A549 (cell line): ENCODE measurements around the gene FBLN1. TPM values are rescaled to one million over a fixed set of nuclear protein-coding genes. Genes with fewer than 3 reads are reported as not detected.

Experiments used
- ATAC-seq, 2 experiments: fragments of 200-7000 bp in 1 of 2; fragments of >200 bp in 1 of 2; cut with Nextera tagmentation in 1 of 2; cut with Tn5 transposase in 1 of 2; 3 replicates each; pipeline versions ENCODE4 v1.8.0 to v1.9.1; 2018 to 2020; ENCODE audit warnings: mild to moderate bottlenecking in 1 of 2, moderate library complexity in 1 of 2
- CTCF ChIA-PET: fragments of 300-600 bp; sonication (Branson Sonifier 250); formaldehyde crosslinking; extraction: SDS; loops from one replicate; lab custom pipeline; 2021; ENCODE audit warnings: antibody characterized with exemption, inconsistent platforms; lab: Yijun Ruan, JAX
- POLR2A ChIA-PET: fragments of 350-600 bp; formaldehyde crosslinking; extraction: SDS; loops from one replicate; lab custom pipeline; 2021; ENCODE audit warnings: antibody characterized with exemption, inconsistent platforms; lab: Yijun Ruan, JAX
- DNase-seq, 2 experiments: peaks; one replicate each; pipeline versions ENCODE4 v3.0.0 to v3.0.0-alpha.2; 2011 to 2016; ENCODE audit warnings: low read depth in 1 of 2, low spot score in 1 of 2
- FAIRE-seq: peaks from 2 replicates; lab custom pipeline; 2011; peaks lifted over from hg19 to GRCh38; lab: Jason Lieb, UNC
- H3K27ac ChIP-seq, 2 experiments: fragments of >200 bp; sonication (Bioruptor Twin); formaldehyde crosslinking; 3 replicates each; pipeline ENCODE4 v1.5.1; 2016 to 2017
- H3K4me1 ChIP-seq: fragments of >200 bp; sonication (Bioruptor Twin); formaldehyde crosslinking; 3 replicates; pipeline ENCODE4 v1.6.1; 2016
- H3K4me2 ChIP-seq: fragments of >200 bp; sonication (Bioruptor Twin); formaldehyde crosslinking; 3 replicates; pipeline ENCODE4 v1.6.1; 2016
- H3K4me3 ChIP-seq: fragments of >200 bp; sonication (Bioruptor Twin); formaldehyde crosslinking; 3 replicates; pipeline ENCODE4 v1.5.1; 2016
- H3K9me3 ChIP-seq: fragments of >200 bp; sonication (Bioruptor Twin); formaldehyde crosslinking; 3 replicates; pipeline ENCODE4 v1.6.1; 2016
- ATOH8 ChIP-seq: fragments of 250-450 bp; sonication (Bioruptor Pico); IDR thresholded peaks from 2 replicates; pipeline ENCODE4 v1.5.0; 2020; ENCODE audit warnings: low read depth, mild to moderate bottlenecking, moderate library complexity
- BCL3 ChIP-seq: fragments of >200 bp; sonication (Bioruptor Twin); formaldehyde crosslinking; IDR thresholded peaks from 3 replicates; pipeline ENCODE4 v1.6.1; 2016
- CEBPB ChIP-seq, 2 experiments: fragments of >200 bp in 1 of 2; sonication (Bioruptor Twin) in 1 of 2; formaldehyde crosslinking in 1 of 2; IDR thresholded peaks; 2 replicates each; pipeline ENCODE4 v1.6.1; 2012 to 2016
- CHD2 ChIP-seq: fragments of 150-350 bp; IDR thresholded peaks from 2 replicates; pipeline ENCODE4 v1.6.1; 2014; ENCODE audit warnings: low read length; ENCODE audit not compliant: partially characterized antibody
- CHD4 ChIP-seq: fragments of 200-600 bp; sonication (generic); IDR thresholded peaks from 2 replicates; pipeline ENCODE4 v1.6.1; 2016; ENCODE audit warnings: antibody characterized with exemption, mild to moderate bottlenecking, borderline replicate concordance
- ELK1 ChIP-seq: fragments of 150-350 bp; IDR thresholded peaks from 2 replicates; pipeline ENCODE4 v1.6.1; 2014; ENCODE audit warnings: low read depth, mild to moderate bottlenecking, low read length
- ESRRA ChIP-seq: fragments of 150-350 bp; IDR thresholded peaks from 2 replicates; pipeline ENCODE4 v1.6.1; 2014; ENCODE audit warnings: mild to moderate bottlenecking, low read length, borderline replicate concordance
- FOSL2 ChIP-seq, 2 experiments: fragments of 450-650 bp in 1 of 2; fragments of >200 bp in 1 of 2; sonication (Bioruptor Twin) in 1 of 2; formaldehyde crosslinking; IDR thresholded peaks; 2 replicates each; pipeline versions ENCODE4 v1.5.0 to v1.6.1; 2016 to 2020; ENCODE audit warnings: mild to moderate bottlenecking in 1 of 2, moderate library complexity in 1 of 2
- GATA3 ChIP-seq: IDR thresholded peaks from 2 replicates; pipeline ENCODE4 v1.6.1; 2012; ENCODE audit warnings: borderline replicate concordance
- HOXA7 ChIP-seq: fragments of 250-450 bp; sonication (Bioruptor Pico); IDR thresholded peaks from 2 replicates; pipeline ENCODE4 v1.5.0; 2020; ENCODE audit warnings: mild to moderate bottlenecking, moderate library complexity
- HOXB5 ChIP-seq: fragments of 250-450 bp; sonication (Bioruptor Pico); IDR thresholded peaks from 2 replicates; pipeline ENCODE4 v1.5.0; 2020; ENCODE audit warnings: mild to moderate bottlenecking, moderate library complexity
- KDM1A ChIP-seq: fragments of 200-600 bp; sonication (generic); IDR thresholded peaks from 2 replicates; pipeline ENCODE4 v1.6.1; 2016; ENCODE audit warnings: low read depth, mild to moderate bottlenecking
- MYC ChIP-seq: IDR thresholded peaks from 2 replicates; pipeline ENCODE4 v1.6.1; 2012; ENCODE audit warnings: mild to moderate bottlenecking, inconsistent platforms, low read length, improper control_type of control experiment, borderline replicate concordance
- NR3C1 ChIP-seq: fragments of >200 bp; sonication (Bioruptor Twin); formaldehyde crosslinking; IDR thresholded peaks from 3 replicates; pipeline ENCODE4 v1.6.1; 2017
- RARB ChIP-seq: fragments of 250-450 bp; sonication (Bioruptor Pico); IDR thresholded peaks from 2 replicates; pipeline ENCODE4 v1.8.0; 2021; ENCODE audit warnings: mild to moderate bottlenecking, moderate library complexity
- RCOR1 ChIP-seq: fragments of 150-350 bp; IDR thresholded peaks from 2 replicates; pipeline ENCODE4 v1.6.1; 2014; ENCODE audit warnings: antibody characterized with exemption, low read length, low read depth
- ZNF302 ChIP-seq: fragments of 250-450 bp; sonication (Bioruptor Pico); IDR thresholded peaks from 2 replicates; pipeline ENCODE4 v1.9.0; 2021; ENCODE audit warnings: inconsistent platforms, mild to moderate bottlenecking, moderate library complexity
- WGBS: methylation state at CpG from one replicate; pipeline ENCODE4 v1.1.6; 2017; ENCODE audit errors: missing lambda C conversion rate; 5-methylcytosine and 5-hydroxymethylcytosine counted together
- polyA plus RNA-seq, 4 experiments: library from polyadenylated mRNA; depleted of rRNA in 3 of 4; stranded (reverse); fragments of >200 nt; fragmentation: RNase III in 1 of 4; extraction: RNeasy Plus Mini Kit Qiagen cat#74134 plus additional on column Dnase treatment in 1 of 4; gene quantifications; 2 replicates in 3 of 4; 3 replicates in 1 of 4; pipeline ENCODE4 v1.2.3, GENCODE V29; 2011 to 2017
- TF ChIP-seq, protein P1 (sequence below): fragments of >200 bp; sonication (Bioruptor Twin); formaldehyde crosslinking; IDR thresholded peaks from 2 replicates; pipeline ENCODE4 v1.6.1; 2016
- TF ChIP-seq, protein P2 (sequence below): IDR thresholded peaks from 2 replicates; pipeline ENCODE4 v1.6.1; 2012
- TF ChIP-seq, protein P3 (sequence below): fragments of 250-450 bp; sonication (Bioruptor Pico); IDR thresholded peaks from 2 replicates; pipeline ENCODE4 v1.5.0; 2021; ENCODE audit warnings: mild to moderate bottlenecking, moderate library complexity, borderline replicate concordance

The FBLN1 gene
- polyA plus RNA-seq, 2 of the 4 experiments (the other 2 are of a cell fraction): 18.2 to 32.7 TPM

DNA sequence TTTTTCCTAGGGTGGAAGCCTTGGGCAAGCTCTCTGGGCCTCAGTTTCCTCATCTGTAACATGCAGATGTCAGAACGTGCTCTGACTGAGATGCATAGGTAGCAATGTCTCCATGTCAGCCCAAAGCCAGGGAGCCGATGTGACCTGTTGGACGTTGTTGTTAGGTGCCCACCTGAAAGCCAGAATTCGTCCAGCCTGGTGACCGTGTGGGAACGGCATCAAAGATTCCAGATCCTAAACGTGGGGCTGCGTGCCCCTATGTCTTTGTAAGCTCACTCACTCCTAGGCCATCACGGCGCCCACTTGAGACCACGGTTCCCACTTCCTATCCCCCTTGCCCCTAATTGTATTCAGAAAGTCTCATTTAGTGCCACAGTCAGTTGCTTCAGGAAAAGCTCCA lies 48.2 kb downstream of the FBLN1 start:
- FAIRE-seq: no peak
- POLR2A ChIA-PET: no interaction called here

DNA sequence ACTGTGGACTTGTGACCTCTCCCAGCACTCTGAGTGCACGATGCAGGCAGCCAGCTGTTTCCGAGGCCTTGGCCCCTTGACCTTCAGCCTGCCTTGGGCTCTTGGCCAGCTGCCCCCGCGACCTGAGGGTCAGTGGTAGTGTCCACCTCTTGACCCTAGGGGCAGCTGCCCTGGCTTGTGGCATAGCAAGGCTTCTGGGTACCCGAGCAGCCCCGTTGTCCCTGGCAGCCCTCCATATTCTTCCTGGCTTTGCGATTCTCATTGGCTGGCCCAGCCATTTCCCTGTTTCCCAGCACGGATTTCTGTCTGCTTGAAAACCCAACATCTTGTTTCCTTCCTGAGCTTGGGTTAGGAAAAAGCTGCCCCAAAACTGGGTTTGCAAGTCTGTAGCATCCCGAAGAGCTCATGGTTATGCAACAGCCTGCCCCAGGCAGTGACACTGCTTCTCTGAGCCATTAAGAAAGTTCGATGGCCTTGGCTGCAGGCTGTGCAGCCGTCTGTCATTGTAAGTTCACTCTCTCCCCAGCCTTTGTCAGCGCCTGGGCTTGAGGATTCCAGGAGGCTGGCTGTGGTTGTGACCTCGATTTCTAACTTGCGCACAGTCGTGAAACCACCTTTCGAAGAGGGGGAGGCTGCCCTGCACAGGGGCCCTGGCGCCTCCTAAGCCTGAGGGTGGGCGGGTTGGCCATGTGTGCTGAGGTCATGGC lies 48.8 kb downstream of the FBLN1 start:
- ChIA-PET CTCF (interaction anchor here (0.6 to 4.2 kb wide), 5 partner anchors 27 to 589 kb away, joined by 3 to 71 read pairs (median 4); no protein-coding TSS in a partner anchor), POLR2A (no interaction called here)
- Histone ChIP-seq H3K27ac (peak overlapping the region; percentile 80 to 96; a peak in 4 of 6 replicates), H3K4me2 (no peak overlapping the region), H3K4me3 (no peak overlapping the region), H3K9me3 (peaks cover 4% of the 10 kb centered on the region; the same call in 1 of the 3 replicates), H3K4me1 (peaks cover 44% of the 10 kb centered on the region)
- 93% methylated on average over 11 of the region's 18 CpGs for WGBS
- 0 out of 4 replicates have a peak, but pooled peaks of 1 of the 2 experiments have one; percentile 30 for TF ChIP-seq CEBPB (IDR thresholded peaks at IDR 0.05)
- TF ChIP-seq, protein P1, sequence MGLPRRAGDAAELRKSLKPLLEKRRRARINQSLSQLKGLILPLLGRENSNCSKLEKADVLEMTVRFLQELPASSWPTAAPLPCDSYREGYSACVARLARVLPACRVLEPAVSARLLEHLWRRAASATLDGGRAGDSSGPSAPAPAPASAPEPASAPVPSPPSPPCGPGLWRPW: no peak
- FAIRE-seq (no peak), ATAC-seq (no peak), DNase-seq (no peak)

More for the DNA sequence above, 48.2 kb downstream of the FBLN1 start:
- peaks cover 4% of the 10 kb centered on the region; the same call in 1 of the 3 replicates for H3K9me3 ChIP-seq
- CTCF ChIA-PET: interaction anchor here (0.6 to 4.2 kb wide), 5 partner anchors 27 to 590 kb away, joined by 3 to 71 read pairs (median 4); no protein-coding TSS in a partner anchor
- peak overlapping the region in 1 of 2 experiments; percentile 96; a peak in 2 of 6 replicates for H3K27ac ChIP-seq
- H3K4me1 ChIP-seq: peaks cover 44% of the 10 kb centered on the region
- no peak for ATAC-seq
- TF ChIP-seq BCL3 (no peak), RCOR1 (no peak), CHD4 (no peak), ATOH8 (CRISPR knock-in tag) (no peak), NR3C1 (no peak)
- TF ChIP-seq, protein P1: no peak
- TF ChIP-seq, protein P2, sequence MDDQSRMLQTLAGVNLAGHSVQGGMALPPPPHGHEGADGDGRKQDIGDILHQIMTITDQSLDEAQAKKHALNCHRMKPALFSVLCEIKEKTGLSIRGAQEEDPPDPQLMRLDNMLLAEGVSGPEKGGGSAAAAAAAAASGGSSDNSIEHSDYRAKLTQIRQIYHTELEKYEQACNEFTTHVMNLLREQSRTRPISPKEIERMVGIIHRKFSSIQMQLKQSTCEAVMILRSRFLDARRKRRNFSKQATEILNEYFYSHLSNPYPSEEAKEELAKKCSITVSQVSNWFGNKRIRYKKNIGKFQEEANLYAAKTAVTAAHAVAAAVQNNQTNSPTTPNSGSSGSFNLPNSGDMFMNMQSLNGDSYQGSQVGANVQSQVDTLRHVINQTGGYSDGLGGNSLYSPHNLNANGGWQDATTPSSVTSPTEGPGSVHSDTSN: no peak
- TF ChIP-seq, all 56 proteins: peak for 0
- no peak overlapping the region for H3K4me3 ChIP-seq
- WGBS: 96% methylated on average over 8 of the region's 11 CpGs
- no peak for DNase-seq
- no peak overlapping the region for H3K4me2 ChIP-seq

- TF ChIP-seq GATA3 (no peak), MYC (no peak), CHD2 (no peak), HOXA7 (CRISPR knock-in tag) (no peak), ESRRA (no peak), RARB (CRISPR knock-in tag) (no peak), ZNF302 (no peak), HOXB5 (CRISPR knock-in tag) (no peak), FOSL2 (IDR thresholded peaks at IDR 0.05) (no peak), FOSL2 (CRISPR knock-in tag; IDR thresholded peaks at IDR 0.05) (no peak), CEBPB (IDR thresholded peaks at IDR 0.05) (no peak), KDM1A (no peak), ELK1 (no peak)
- TF ChIP-seq, protein P3, sequence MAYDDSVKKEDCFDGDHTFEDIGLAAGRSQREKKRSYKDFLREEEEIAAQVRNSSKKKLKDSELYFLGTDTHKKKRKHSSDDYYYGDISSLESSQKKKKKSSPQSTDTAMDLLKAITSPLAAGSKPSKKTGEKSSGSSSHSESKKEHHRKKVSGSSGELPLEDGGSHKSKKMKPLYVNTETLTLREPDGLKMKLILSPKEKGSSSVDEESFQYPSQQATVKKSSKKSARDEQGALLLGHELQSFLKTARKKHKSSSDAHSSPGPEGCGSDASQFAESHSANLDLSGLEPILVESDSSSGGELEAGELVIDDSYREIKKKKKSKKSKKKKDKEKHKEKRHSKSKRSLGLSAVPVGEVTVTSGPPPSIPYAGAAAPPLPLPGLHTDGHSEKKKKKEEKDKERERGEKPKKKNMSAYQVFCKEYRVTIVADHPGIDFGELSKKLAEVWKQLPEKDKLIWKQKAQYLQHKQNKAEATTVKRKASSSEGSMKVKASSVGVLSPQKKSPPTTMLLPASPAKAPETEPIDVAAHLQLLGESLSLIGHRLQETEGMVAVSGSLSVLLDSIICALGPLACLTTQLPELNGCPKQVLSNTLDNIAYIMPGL (CRISPR knock-in tag): no peak
- DNase-seq (no peak), ATAC-seq (no peak), FAIRE-seq (no peak)
- ChIA-PET POLR2A (no interaction called here), CTCF (interaction anchor here (1.2 to 4.2 kb wide), 6 partner anchors 14 to 285 kb away, joined by 3 to 71 read pairs (median 6); no protein-coding TSS in a partner anchor)
- H3K4me2 ChIP-seq: no peak overlapping the region
- H3K4me1 ChIP-seq: peaks cover 44% of the 10 kb centered on the region
- WGBS: 87% methylated on average over 12 of the region's 12 CpGs
- peak overlapping the region; percentile 80 to 96; a peak in 5 of 6 replicates for H3K27ac ChIP-seq
- peaks cover 4% of the 10 kb centered on the region; the same call in 1 of the 3 replicates for H3K9me3 ChIP-seq
- no peak overlapping the region for H3K4me3 ChIP-seq
Measured at GRCh38 chr22:45552017-45552411, 49.3 kb downstream of the FBLN1 start.
